BLaER1 treated with 17β-estradiol and CSF1 and Interleukin-3, amounts not matched to agents 10 nM and 100 nM (cell line): ENCODE measurements around the gene GAREM1.
"Not testable (repeated sequence)": the region's sequence is repeated elsewhere in the genome, so short reads cannot be mapped to it uniquely, and the experiment has no call there.

Experiments used
- H3K27ac ChIP-seq, 11 experiments: shearing (Covaris generic); formaldehyde crosslinking; 2 replicates each; pipeline ENCODE4 v1.8.1; 2022
- H3K27me3 ChIP-seq, 11 experiments: shearing (Covaris generic); formaldehyde crosslinking; 2 replicates each; pipeline ENCODE4 v1.8.1; 2022
- H3K36me3 ChIP-seq, 11 experiments: shearing (Covaris generic); formaldehyde crosslinking; 2 replicates each; pipeline ENCODE4 v1.8.1; 2022
- H3K4me1 ChIP-seq, 10 experiments: shearing (Covaris generic); formaldehyde crosslinking; 2 replicates each; pipeline ENCODE4 v1.8.1; 2022
- H3K4me2 ChIP-seq, 11 experiments: shearing (Covaris generic); formaldehyde crosslinking; 2 replicates each; pipeline ENCODE4 v1.8.1; 2022
- H3K4me3 ChIP-seq, 10 experiments: shearing (Covaris generic); formaldehyde crosslinking; 2 replicates each; pipeline ENCODE4 v1.8.1; 2022
- H3K9ac ChIP-seq, 11 experiments: shearing (Covaris generic); formaldehyde crosslinking; 2 replicates each; pipeline ENCODE4 v1.8.1; 2022
- H3K9me3 ChIP-seq, 11 experiments: shearing (Covaris generic); formaldehyde crosslinking; replicated peaks in 1 of 11; 2 replicates each; pipeline ENCODE4 v1.8.1; 2022
- H4K20me1 ChIP-seq, 11 experiments: shearing (Covaris generic); formaldehyde crosslinking; 2 replicates each; pipeline ENCODE4 v1.8.1; 2022
- Cebpa-rat ChIP-seq, 11 experiments: shearing (Covaris generic); IDR thresholded peaks; 2 replicates each; pipeline ENCODE4 v1.8.1; 2022

The GAREM1 gene

DNA sequence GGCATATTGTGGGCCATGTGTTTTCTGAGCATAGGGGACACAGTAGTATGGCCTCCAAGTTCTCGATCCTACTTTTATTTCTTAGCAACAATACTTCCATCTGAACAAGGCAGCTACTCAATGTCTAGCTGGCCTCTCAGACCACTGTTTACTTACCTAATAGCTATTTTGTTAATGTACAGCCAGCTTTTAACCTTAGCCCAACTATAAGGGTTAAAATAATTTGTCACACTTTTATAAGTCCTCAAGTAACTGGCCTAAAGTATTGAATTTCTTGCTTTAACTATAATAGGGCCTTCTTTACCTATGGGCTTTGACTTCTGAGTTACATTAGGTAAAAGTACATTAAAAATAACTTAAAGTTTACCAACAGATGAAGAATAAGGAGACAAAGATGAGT lies 117.4 kb downstream of the GAREM1 start:
- H3K4me2 ChIP-seq = no peak overlapping the region
- H3K27me3 ChIP-seq = no peaks in the 10 kb centered on the region
- H4K20me1 ChIP-seq = no peaks in the 10 kb centered on the region
- TF ChIP-seq Cebpa-rat (IDR thresholded peaks at IDR 0.05) = no peak
- no peaks in the 10 kb centered on the region for H3K9me3 ChIP-seq
- H3K4me3 ChIP-seq = no peak overlapping the region
- H3K27ac ChIP-seq = no peak overlapping the region
- peaks cover 0 to 6% (median 4%) of the 10 kb centered on the region in 10 experiments; a peak in 6 of 20 replicates for H3K4me1 ChIP-seq
- no peaks in the 10 kb centered on the region for H3K36me3 ChIP-seq
- no peak overlapping the region for H3K9ac ChIP-seq

DNA sequence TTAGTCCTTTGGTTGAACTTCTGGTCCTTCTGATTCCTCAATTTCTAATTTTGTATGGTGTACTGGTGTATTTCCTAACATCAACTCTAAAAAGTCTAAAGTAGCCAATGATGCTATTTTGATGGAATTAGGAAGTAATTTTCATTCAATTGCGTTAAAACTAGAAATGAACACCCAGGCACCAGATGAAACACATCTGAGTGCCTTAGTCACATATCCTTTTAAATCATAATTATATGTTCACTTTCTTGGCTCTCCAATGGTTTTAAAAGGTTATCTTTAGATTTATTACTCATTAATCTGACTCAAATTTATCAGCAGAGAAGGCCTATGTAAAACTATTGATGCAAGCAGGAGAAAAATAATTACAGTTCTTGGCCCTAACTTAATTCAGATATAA lies 119.7 kb downstream of the GAREM1 start:
- H3K4me2 ChIP-seq = no peak overlapping the region
- no peak overlapping the region for H3K9ac ChIP-seq

DNA sequence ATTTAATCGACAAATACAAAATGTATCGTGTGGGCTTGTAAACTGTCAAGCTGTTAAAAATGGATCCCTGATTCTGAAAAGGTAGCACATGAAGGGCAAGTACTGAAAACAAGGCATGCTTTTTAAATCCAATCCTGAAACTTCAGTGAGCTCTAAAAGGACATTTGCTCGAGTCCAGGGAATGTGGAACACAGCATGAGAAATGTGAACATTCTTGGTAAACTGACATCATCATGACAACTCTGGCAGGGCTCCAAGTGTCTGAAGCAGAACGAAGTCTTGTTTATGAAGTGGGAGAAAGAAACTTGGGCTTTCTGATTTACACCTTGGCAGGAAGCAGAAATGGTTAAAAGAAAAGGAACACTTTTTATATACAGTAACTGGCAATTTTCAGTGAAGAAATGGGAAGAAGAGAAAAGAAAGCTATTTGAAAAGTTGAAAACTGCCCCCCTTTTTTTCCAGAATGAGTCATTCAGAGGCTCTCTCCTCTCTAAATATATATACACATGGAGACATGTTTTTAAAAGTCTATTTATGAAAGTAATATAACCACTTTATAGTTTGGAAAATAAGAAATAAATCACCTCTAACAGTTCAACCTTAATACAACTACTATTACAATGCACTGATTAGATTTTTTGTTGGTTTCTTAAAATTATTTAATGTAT lies 120.8 kb downstream of the GAREM1 start:
- H3K4me2 ChIP-seq = peak overlapping the region in 1 of 11 experiments; percentile 34; a peak in 2 of 22 replicates

More for the DNA sequence above, 119.7 kb downstream of the GAREM1 start:
- peaks cover 0 to 6% (median 4%) of the 10 kb centered on the region in 10 experiments; a peak in 6 of 20 replicates for H3K4me1 ChIP-seq
- no peaks in the 10 kb centered on the region for H4K20me1 ChIP-seq
- H3K27ac ChIP-seq = no peak overlapping the region
- H3K4me3 ChIP-seq = no peak overlapping the region
- no peaks in the 10 kb centered on the region for H3K9me3 ChIP-seq
- no peak for TF ChIP-seq Cebpa-rat (IDR thresholded peaks at IDR 0.05)
- H3K27me3 ChIP-seq = no peaks in the 10 kb centered on the region
- no peaks in the 10 kb centered on the region for H3K36me3 ChIP-seq

DNA sequence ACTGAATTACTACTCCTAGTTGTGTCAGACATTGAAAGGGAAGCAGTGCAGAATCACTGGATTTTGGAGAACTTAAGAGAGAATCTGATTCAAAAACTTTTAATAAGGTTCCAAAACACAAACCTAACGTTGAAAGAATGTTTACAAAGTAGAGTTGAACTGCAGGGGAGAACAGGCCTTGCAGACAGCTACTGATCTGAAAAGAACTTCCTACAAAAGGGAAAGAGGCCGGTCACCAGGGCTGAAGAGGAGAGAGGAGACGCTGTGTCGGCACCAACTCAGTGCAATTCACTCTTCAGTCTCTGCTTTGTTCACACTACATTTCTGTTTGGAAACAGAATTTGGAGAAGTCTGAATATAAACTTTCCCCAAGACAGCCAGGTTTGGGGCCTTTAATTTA lies 124.0 kb downstream of the GAREM1 start:
- TF ChIP-seq Cebpa-rat (IDR thresholded peaks at IDR 0.05) = no peak
- Histone ChIP-seq H3K4me3 (no peak overlapping the region), H3K36me3 (no peaks in the 10 kb centered on the region), H3K4me1 (peaks cover 0 to 6% (median 4%) of the 10 kb centered on the region in 10 experiments; a peak in 6 of 20 replicates), H3K9me3 (no peaks in the 10 kb centered on the region), H3K27me3 (no peaks in the 10 kb centered on the region), H3K9ac (no peak overlapping the region), H4K20me1 (no peaks in the 10 kb centered on the region), H3K4me2 (no peak overlapping the region), H3K27ac (no peak overlapping the region)

More for the DNA sequence above, 120.8 kb downstream of the GAREM1 start:
- H3K9ac ChIP-seq = no peak overlapping the region
- no peak overlapping the region for H3K4me3 ChIP-seq
- TF ChIP-seq Cebpa-rat (IDR thresholded peaks at IDR 0.05) = no peak
- H3K4me1 ChIP-seq = peaks cover 0 to 6% (median 4%) of the 10 kb centered on the region in 10 experiments; a peak in 6 of 20 replicates
- H3K36me3 ChIP-seq = no peaks in the 10 kb centered on the region
- H3K27ac ChIP-seq = no peak overlapping the region
- no peaks in the 10 kb centered on the region for H3K9me3 ChIP-seq
- no peaks in the 10 kb centered on the region for H4K20me1 ChIP-seq
- no peaks in the 10 kb centered on the region for H3K27me3 ChIP-seq

DNA sequence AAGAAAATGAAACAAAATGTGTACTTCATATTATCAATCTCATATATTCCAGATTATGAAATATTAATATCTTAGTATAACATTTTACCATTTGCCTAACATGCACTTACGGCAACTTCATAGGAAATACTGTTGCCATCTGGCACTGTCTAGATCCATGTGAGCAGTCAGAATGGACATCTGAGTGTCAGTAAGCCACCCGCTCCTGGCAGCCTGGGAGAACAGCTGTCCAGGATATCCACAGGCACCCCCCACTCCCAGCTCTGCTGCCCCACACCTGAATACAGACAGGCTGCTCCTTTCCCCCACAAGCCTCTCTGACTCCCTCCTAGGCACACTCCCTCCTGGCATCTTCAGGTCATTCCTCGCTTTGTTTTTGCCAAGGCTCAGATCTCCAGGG lies 127.0 kb downstream of the GAREM1 start:
- no peaks in the 10 kb centered on the region for H3K27me3 ChIP-seq
- no peak overlapping the region for H3K4me2 ChIP-seq
- no peak for TF ChIP-seq Cebpa-rat (IDR thresholded peaks at IDR 0.05)
- H3K9me3 ChIP-seq = no peaks in the 10 kb centered on the region
- no peak overlapping the region for H3K27ac ChIP-seq
- H3K36me3 ChIP-seq = no peaks in the 10 kb centered on the region
- no peak overlapping the region for H3K4me3 ChIP-seq
- no peaks in the 10 kb centered on the region for H4K20me1 ChIP-seq
- H3K4me1 ChIP-seq = no peaks in the 10 kb centered on the region
- H3K9ac ChIP-seq = no peak overlapping the region

DNA sequence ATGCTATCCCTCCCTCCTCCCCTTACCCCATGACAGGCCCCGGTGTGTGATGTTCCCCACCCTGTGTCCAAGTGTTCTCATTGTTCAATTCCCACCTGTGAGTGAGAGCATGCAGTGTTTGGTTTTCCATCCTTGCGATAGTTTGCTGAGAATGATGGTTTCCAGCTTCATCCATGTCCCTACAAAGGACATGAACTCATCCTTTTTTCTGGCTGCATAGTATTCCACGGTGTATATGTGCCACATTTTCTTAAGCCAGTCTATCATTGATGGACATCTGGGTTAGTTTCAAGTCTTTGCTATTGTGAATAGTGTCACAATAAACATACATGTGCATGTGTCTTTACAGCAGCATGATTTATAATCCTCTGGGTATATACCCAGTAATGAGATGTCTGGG lies 129.6 kb downstream of the GAREM1 start:
- not testable (repeated sequence) for H4K20me1 ChIP-seq, H3K4me2 ChIP-seq, H3K9me3 ChIP-seq, H3K4me1 ChIP-seq, H3K27me3 ChIP-seq, H3K27ac ChIP-seq, H3K36me3 ChIP-seq, H3K4me3 ChIP-seq, H3K9ac ChIP-seq

DNA sequence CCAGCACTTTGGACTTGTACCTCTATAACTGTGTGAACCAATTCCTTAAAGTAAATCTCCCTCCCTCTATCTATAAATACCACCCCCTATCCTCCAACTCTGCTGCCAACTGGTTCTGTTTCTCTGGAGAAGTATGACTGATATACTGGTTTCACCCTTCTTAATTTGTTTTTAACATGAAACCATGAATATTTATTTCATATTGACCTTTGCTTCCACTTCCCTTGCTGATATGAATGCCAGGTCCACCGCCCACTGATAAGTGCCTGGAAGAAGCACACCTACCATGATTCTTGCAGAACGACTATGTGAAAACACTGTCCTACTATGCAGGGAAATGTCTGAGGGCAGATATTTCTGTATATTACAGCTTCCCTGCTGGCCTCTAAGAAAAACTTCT lies 131.6 kb downstream of the GAREM1 start:
- Histone ChIP-seq H3K27me3 (no peaks in the 10 kb centered on the region), H3K27ac (no peak overlapping the region), H3K36me3 (no peaks in the 10 kb centered on the region), H3K4me1 (peaks cover 0 to 11% (median 0%) of the 10 kb centered on the region in 10 experiments; a peak in 7 of 20 replicates), H3K9ac (no peak overlapping the region), H3K9me3 (no peaks in the 10 kb centered on the region), H3K4me3 (no peak overlapping the region), H3K4me2 (no peak overlapping the region), H4K20me1 (no peaks in the 10 kb centered on the region)
- no peak for TF ChIP-seq Cebpa-rat (IDR thresholded peaks at IDR 0.05)

DNA sequence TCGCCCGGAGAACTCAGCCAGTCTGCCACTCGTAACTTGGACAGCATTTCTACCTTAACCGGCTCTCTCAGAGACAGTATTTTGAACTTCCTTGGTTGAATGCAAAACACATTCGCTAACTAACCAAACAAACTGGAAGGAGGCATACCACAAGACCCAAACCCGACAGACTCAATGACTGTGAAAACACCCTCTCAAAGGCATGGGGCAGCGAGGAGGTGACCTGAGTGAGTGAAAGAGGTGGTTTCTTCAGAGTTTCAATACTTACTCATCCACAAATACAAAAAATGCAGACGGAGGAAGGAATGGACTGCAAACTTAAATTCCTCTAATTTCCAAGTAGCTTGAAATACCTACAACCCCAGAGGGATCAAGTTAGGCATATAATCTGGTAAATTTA lies 132.9 kb downstream of the GAREM1 start:
- H3K4me1 ChIP-seq = peaks cover 0 to 11% (median 0%) of the 10 kb centered on the region in 10 experiments; a peak in 7 of 20 replicates
- H3K9ac ChIP-seq = no peak overlapping the region
- H3K36me3 ChIP-seq = no peaks in the 10 kb centered on the region
- H3K4me3 ChIP-seq = no peak overlapping the region
- no peak overlapping the region for H3K4me2 ChIP-seq
- no peaks in the 10 kb centered on the region for H3K9me3 ChIP-seq
- H3K27me3 ChIP-seq = no peaks in the 10 kb centered on the region
- H4K20me1 ChIP-seq = no peaks in the 10 kb centered on the region
- H3K27ac ChIP-seq = no peak overlapping the region
- TF ChIP-seq Cebpa-rat (IDR thresholded peaks at IDR 0.05) = no peak

DNA sequence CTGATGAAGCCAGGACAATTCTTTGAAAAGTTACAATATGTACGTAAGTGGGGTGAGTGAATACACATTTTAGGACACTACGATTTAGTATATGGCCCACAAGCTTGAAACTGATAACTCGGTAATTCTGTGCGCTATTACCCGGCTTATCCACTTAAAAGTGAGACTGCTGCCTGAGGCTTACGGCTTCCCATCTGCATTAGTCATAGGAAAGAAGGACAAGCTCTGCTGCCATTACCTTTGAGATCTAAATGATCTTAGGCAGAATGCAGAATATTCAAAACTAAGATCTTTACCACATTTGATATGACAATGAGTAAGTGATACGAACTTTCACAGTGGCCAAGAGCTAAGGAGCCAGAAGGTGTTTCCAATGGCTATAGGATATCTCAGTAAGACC lies 133.3 kb downstream of the GAREM1 start:
- no peak for TF ChIP-seq Cebpa-rat (IDR thresholded peaks at IDR 0.05)
- Histone ChIP-seq H3K4me2 (no peak overlapping the region), H3K4me1 (peaks cover 0 to 11% (median 0%) of the 10 kb centered on the region in 10 experiments; a peak in 7 of 20 replicates), H3K27me3 (no peaks in the 10 kb centered on the region), H4K20me1 (no peaks in the 10 kb centered on the region), H3K9ac (no peak overlapping the region), H3K9me3 (no peaks in the 10 kb centered on the region), H3K27ac (no peak overlapping the region), H3K4me3 (no peak overlapping the region), H3K36me3 (no peaks in the 10 kb centered on the region)

DNA sequence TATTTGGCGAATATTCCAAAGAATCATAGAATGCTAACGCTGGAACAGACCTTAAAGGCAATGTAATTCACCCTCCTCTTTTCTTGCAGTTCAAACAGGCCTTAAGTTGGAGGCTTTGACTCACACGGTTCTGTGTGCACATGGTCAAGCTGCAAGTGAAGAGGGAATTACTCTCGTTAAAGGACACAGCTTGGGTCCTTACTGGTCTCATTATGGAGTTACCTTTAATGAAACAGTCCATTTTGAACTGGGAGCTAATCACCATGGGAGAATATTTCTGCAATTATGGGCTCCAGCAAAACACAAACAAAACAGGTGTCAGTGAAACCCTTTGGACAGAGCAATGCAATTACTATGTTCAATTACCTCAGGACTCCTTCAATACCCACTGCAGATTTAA lies 135.5 kb downstream of the GAREM1 start:
- Histone ChIP-seq H3K27me3 (no peaks in the 10 kb centered on the region), H3K4me1 (peaks cover 0 to 11% (median 0%) of the 10 kb centered on the region in 10 experiments; a peak in 8 of 20 replicates), H3K27ac (no peak overlapping the region), H3K4me2 (peak overlapping the region in 3 of 11 experiments; percentile 39 to 47 (median 43); a peak in 5 of 22 replicates), H4K20me1 (no peaks in the 10 kb centered on the region), H3K9ac (no peak overlapping the region), H3K4me3 (no peak overlapping the region), H3K36me3 (no peaks in the 10 kb centered on the region), H3K9me3 (no peaks in the 10 kb centered on the region)
- TF ChIP-seq Cebpa-rat (IDR thresholded peaks at IDR 0.05) = no peak
